Ammon's horn (tissue), 1 donor: ENCODE results near the gene AP1G2.
"Not testable (repeated sequence)": the region's sequence is repeated elsewhere in the genome, so short reads cannot be mapped to it uniquely, and the experiment has no call there.

Experiments
- DNase-seq: peaks from one replicate; pipeline ENCODE4 v3.0.0-alpha.2; 2016; ENCODE audit warnings: low spot score

AP1G2 gene, protein sequence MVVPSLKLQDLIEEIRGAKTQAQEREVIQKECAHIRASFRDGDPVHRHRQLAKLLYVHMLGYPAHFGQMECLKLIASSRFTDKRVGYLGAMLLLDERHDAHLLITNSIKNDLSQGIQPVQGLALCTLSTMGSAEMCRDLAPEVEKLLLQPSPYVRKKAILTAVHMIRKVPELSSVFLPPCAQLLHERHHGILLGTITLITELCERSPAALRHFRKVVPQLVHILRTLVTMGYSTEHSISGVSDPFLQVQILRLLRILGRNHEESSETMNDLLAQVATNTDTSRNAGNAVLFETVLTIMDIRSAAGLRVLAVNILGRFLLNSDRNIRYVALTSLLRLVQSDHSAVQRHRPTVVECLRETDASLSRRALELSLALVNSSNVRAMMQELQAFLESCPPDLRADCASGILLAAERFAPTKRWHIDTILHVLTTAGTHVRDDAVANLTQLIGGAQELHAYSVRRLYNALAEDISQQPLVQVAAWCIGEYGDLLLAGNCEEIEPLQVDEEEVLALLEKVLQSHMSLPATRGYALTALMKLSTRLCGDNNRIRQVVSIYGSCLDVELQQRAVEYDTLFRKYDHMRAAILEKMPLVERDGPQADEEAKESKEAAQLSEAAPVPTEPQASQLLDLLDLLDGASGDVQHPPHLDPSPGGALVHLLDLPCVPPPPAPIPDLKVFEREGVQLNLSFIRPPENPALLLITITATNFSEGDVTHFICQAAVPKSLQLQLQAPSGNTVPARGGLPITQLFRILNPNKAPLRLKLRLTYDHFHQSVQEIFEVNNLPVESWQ

DNA sequence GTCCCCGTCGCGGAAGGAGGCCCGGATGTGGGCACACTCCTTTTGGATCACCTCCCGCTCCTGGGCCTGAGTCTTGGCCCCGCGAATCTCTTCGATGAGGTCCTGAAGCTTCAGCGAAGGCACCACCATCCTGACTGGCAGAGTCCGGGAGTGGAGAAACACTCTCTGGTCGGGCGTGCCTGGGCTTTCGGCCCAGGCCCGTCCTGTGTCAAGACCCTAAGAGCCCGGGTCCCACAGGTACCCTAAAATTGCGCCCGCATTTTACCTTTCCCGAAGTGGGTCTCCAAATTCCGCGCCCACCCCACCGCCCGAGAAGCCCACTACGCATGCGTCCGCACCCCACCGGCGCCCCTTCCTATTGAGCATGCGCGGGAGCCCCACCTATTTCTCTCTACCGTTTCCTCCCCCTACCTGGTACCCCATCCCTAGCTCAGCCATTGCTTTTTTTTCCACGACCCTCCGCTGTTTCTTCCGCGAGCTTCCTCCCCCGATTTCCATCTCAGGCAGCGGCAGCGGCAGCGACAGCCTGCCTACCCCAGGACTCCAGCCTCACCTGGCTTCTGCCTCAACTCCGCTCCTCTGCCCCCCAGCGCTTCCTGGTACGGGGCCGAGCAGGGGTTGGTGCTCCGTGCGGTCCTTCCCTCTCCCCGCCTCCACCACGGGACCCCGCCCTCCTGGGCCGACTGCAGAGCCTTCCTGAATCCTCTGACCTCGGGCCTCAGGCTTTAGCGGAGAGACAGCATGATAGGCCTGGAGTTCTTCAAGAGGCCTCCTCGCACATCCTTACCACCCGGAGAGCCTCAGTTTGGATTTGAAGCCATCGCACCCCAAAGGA is at the start of gene AP1G2:
TSS of gene AP1G2 (minus strand) at position 606 of the 835 bp plus-strand sequence. CDS start at position 129, 477 bp downstream.
- DNase-seq, result peak; percentile 74

- DNase-seq, result no peak
Measured at GRCh38 chr14:23615856-23616255, 48.3 kb upstream of the AP1G2 start.

DNA sequence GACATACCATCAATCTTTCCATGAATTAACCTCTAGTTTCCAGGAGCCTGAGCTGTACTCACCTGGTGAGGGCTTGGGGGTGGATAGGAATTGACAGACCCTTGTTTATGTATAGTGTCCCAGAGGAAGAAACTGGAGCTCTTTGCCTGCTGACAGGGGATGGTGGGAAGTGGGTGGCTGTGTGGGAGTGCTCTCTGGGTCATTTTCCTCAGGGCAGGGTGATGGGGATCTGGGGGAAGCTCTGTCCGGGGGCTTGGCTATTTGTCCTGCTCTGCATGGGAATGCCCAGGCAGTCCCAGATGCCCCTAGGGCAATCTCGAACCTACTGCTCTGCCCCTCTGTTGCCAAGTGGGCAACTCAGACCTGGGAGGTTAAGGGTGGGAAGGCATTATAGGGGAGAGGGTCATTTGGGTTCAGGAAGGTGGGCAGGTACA is 46.8 kb upstream of the AP1G2 start:
- DNase-seq, result no peak

- DNase-seq, result no peak
Measured at GRCh38 chr14:23613242-23614070, 45.9 kb upstream of the AP1G2 start.

GRCh38 chr14:23612802-23613201 is 45.2 kb upstream of the AP1G2 start:
- DNase-seq, result no peak

- no peak for DNase-seq
Measured at GRCh38 chr14:23612354-23612732, 44.8 kb upstream of the AP1G2 start.

DNA sequence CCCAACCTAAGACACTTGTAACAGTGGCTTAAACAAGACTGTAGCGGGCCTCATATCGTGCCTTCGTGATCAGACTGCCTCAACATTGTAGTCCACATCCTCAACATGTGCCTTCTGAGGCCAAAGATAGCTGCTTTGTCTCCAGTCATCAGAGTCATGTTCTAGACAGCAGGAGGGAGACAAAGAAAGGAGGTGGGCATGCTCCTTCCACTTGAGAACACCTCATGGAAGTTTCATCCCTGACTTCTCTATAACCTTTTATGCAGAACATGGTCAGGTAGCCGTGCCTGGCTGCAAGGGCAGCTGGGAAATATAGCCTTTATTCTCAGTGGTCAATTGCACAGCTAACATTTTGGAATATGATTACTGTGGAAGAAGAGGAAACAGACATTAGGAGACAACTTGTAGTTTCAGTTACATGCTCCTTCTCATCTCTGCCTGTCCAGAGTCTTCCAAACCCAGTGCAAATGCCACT is 43.3 kb upstream of the AP1G2 start:
- DNase-seq, result no peak

GRCh38 chr14:23610090-23610814 is 42.7 kb upstream of the AP1G2 start:
- DNase-seq, result no peak

GRCh38 chr14:23609411-23610089 is 42.0 kb upstream of the AP1G2 start:
- not testable (repeated sequence) for DNase-seq

GRCh38 chr14:23609001-23609400 is 41.4 kb upstream of the AP1G2 start:
- DNase-seq, result no peak

DNA sequence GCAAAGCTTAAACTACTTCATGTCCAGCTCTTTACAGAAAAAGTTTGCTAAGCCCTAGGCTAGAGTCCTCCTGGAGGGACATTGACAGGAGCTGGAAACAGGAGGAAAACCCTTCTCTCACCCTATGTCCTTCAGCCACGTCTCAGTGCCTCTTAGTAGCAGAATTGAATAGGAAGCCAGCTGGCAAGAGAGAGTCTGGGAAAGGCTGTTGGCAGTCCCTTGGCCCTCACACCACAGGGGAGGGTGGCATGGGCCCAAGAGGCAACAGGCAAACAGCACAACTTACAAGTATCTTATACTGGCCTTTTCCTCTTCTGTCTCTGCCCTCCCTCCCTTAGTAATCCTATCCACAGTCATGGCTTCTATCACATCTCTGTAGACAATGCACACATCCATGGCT is 40.9 kb upstream of the AP1G2 start:
- peak; percentile 74 for DNase-seq

GRCh38 chr14:23605931-23606585 is 38.5 kb upstream of the AP1G2 start:
- no peak for DNase-seq

DNA sequence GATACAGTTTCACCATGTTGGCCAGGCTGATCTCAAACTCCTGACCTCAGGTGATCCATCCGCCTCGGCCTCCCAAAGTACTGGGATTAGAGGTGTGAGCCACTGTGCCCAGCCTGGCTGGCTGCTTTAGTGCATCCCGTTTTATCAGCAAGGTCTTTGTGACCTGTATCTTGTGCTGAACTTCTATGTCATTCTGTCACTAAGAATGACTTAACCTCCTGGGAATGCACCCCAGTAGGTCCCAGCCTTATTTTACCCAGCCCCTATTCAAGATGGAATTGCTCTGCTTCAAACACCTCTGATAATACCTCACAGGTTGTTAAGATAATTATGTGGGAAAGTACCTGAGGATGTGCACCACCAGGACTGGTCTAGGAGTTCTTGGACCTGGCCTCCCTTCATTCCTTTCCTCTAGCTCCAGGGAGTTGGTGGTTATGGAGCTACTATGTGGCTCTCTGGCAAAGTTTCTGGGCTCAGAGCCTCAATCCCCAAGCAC is 37.1 kb upstream of the AP1G2 start:
- no peak for DNase-seq

DNA sequence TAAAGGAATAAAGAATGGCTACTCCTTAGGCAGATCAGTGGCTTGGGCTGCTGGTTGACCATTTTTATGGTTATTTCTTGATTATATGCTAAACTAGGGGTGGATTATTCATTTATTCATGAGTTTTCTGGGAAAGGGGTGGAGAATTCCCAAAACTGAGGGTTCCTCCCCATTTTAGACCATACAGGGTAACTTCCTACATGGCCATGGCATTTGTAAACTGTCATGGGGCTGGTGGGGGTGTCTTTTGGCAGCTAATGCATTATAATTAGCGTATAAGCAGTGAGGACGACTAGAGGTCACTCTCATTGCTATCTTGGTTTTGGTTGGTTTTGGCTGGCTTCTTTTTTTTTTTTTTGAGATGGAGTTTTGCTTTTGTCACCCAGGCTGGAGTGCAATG is 36.6 kb upstream of the AP1G2 start:
- DNase-seq, result no peak

- DNase-seq, result no peak
Measured at GRCh38 chr14:23603103-23603502, 35.5 kb upstream of the AP1G2 start.

DNA sequence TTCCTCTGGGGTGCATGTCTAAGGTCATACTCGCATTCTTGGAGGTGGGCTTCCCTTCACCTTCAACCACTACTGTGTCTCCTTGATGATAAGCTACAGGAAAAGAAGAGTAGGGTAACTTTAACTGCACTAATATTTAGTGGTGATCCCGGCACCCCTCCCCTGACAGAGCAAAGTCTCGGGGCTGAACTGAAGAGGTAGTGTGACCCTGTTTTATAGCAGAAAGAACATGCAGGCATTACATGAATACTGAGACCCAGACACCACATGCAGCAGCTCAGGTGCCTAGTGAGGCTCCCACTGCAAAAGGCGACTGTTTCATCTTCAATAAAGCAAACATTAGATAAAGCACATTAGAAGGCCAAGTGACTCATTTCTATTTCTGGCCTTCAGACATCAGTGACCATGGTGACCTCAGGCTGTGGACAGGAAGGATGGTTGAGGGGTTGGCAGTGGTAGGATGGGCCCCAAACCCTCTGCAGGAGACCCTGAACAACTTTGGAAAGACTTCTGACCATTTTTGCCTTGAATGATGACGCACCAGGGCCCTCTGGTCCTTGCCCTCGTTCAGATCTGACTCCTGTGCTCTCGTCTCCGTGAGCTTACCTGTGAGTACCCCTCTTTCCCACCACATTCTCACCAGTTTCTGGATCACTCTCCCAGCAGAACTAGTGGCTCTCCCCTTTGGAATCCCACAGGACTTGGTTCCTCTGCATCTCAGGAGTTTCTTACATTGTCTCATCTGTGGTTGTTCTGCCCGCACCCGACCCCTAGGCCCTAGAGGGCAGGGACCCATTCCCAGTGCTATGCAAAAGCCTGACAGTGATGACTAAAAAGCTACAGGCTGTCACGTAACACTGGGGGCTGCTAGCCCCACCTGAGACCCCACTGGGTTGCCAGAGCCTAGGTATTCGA is 34.8 kb upstream of the AP1G2 start:
- no peak for DNase-seq

GRCh38 chr14:23601845-23602180 is 34.2 kb upstream of the AP1G2 start:
- no peak for DNase-seq

DNA sequence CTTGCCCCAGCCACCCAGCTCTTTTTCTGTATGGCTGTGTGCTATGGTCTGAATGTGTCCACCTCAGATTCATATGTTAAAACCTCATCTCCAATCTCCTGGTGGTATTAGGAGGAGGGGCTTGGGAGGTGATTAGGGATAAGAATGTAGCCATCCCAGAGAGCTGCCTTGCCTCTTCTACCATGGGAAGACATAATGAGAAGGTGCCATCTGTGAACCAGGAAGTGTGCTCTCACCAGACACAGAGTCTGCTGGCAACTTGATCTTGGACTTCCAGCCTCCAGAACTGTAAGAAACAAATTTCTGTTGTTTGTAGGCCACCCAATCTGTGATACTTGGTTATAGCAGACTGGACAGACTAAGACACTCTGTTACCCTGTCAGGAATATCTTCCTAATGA is 33.8 kb upstream of the AP1G2 start:
- DNase-seq, result no peak
